ENCODE measurements around the gene PPP2R2B.

Gene PPP2R2B

DNA sequence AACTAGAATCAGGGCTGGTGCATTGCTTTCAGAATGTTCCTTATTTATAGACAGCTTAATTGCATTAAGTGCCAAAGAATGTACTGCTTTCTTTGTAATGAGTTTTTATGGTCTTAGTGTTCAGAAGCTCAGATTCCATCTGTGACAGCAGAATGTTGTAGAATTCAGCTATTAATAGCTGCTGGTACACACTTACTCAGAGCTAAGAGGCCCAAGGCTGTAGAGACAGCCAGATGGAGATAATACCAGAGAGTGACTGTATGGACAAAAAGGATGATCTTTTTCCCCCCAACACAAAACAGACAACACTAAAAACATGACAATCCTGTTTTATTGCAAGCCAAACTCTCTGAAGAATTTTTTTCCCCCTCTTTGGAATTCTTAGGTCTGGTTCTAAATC, 50.2 kb downstream of the PPP2R2B start:
- Histone ChIP-seq H3K36me3 (ENCODE audit: control insufficient read depth in 1 of 2, insufficient read depth in 2 of 2, low read depth in 1 of 2, low read length in 2 of 2) (no peaks in the 10 kb centered on the region), H3K4me1 (ENCODE audit: control insufficient read depth, insufficient read depth, low read depth, low read length) (no peaks in the 10 kb centered on the region), H3K4me2 (ENCODE audit: low read length, poor library complexity, severe bottlenecking) (no peak overlapping the region), H3K79me1 (replicated peaks; ENCODE audit: low read length, poor library complexity, severe bottlenecking) (no peaks in the 10 kb centered on the region), H3K14ac (ENCODE audit: low read length in 2 of 2) (no peak overlapping the region), H2BK120ac (ENCODE audit: low read depth, low read length) (no peak overlapping the region), H3K9ac (ENCODE audit: low read length) (no peak overlapping the region), H3K27me3 (ENCODE audit: control insufficient read depth in 1 of 2, insufficient read depth in 1 of 2, low read length in 2 of 2) (peaks cover 0 to 3% of the 10 kb centered on the region in 2 experiments), H3K27ac (ENCODE audit: low read length, poor library complexity, severe bottlenecking) (no peak overlapping the region), H4K8ac (ENCODE audit: low read length) (no peak overlapping the region), H2BK5ac (ENCODE audit: low read depth, low read length, poor library complexity, severe bottlenecking) (no peak overlapping the region), H3K4ac (ENCODE audit: low read depth in 1 of 2, low read length in 2 of 2) (no peak overlapping the region), H2AK5ac (ENCODE audit: low read length, severe bottlenecking) (no peak overlapping the region), H3K4me3 (ENCODE audit: insufficient read depth in 1 of 2, low read depth in 1 of 2, low read length in 2 of 2) (no peak overlapping the region), H3K23ac (ENCODE audit: low read length in 2 of 2) (no peak overlapping the region), H2AFZ (ENCODE audit: low read depth, low read length) (no peak overlapping the region), H3K18ac (ENCODE audit: low read depth in 1 of 2, low read length in 2 of 2) (no peak overlapping the region), H3K9me3 (ENCODE audit: control insufficient read depth, low read length) (no peaks in the 10 kb centered on the region), H2BK12ac (ENCODE audit: low read length in 2 of 2) (no peak overlapping the region), H4K91ac (ENCODE audit: low read length) (no peak overlapping the region), H2BK15ac (ENCODE audit: low read depth, poor library complexity, severe bottlenecking) (no peak overlapping the region)
- DNase-seq, result peak; percentile 6

DNA sequence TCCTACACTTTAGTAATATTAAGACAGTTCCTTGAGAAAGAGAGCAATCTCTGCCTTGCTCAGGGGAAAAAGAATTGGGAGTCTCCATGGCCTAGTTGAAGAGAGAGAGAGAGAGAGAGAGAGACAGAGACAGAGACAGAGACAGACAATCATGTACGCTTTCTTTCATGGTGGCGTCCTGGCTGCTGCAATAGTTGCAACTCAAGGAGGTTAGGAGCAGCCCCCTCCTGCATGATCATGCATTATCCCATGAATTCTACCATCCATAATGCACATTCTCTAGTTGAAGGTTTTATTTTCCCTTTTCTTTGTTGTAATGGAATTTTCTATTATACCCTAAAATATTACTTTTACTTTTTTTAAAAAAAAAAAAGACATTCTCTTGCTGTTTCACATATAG, 50.7 kb downstream of the PPP2R2B start:
- Histone ChIP-seq H3K9ac (ENCODE audit: low read length) (no peak overlapping the region), H3K18ac (ENCODE audit: low read depth in 1 of 2, low read length in 2 of 2) (no peak overlapping the region), H2BK5ac (ENCODE audit: low read depth, low read length, poor library complexity, severe bottlenecking) (no peak overlapping the region), H3K23ac (ENCODE audit: low read length in 2 of 2) (no peak overlapping the region), H3K79me1 (replicated peaks; ENCODE audit: low read length, poor library complexity, severe bottlenecking) (no peaks in the 10 kb centered on the region), H3K4ac (ENCODE audit: low read depth in 1 of 2, low read length in 2 of 2) (no peak overlapping the region), H3K9me3 (ENCODE audit: control insufficient read depth, low read length) (no peaks in the 10 kb centered on the region), H3K27ac (ENCODE audit: low read length, poor library complexity, severe bottlenecking) (no peak overlapping the region), H3K36me3 (ENCODE audit: control insufficient read depth in 1 of 2, insufficient read depth in 2 of 2, low read depth in 1 of 2, low read length in 2 of 2) (no peaks in the 10 kb centered on the region), H3K27me3 (ENCODE audit: control insufficient read depth in 1 of 2, insufficient read depth in 1 of 2, low read length in 2 of 2) (peaks cover 0 to 3% of the 10 kb centered on the region in 2 experiments), H3K4me2 (ENCODE audit: low read length, poor library complexity, severe bottlenecking) (no peak overlapping the region), H4K8ac (ENCODE audit: low read length) (no peak overlapping the region), H2AK5ac (ENCODE audit: low read length, severe bottlenecking) (no peak overlapping the region), H2BK15ac (ENCODE audit: low read depth, poor library complexity, severe bottlenecking) (no peak overlapping the region), H2AFZ (ENCODE audit: low read depth, low read length) (no peak overlapping the region), H3K14ac (ENCODE audit: low read length in 2 of 2) (no peak overlapping the region), H2BK120ac (ENCODE audit: low read depth, low read length) (no peak overlapping the region), H3K4me1 (ENCODE audit: control insufficient read depth, insufficient read depth, low read depth, low read length) (no peaks in the 10 kb centered on the region), H4K91ac (ENCODE audit: low read length) (no peak overlapping the region), H3K4me3 (ENCODE audit: insufficient read depth in 1 of 2, low read depth in 1 of 2, low read length in 2 of 2) (no peak overlapping the region), H2BK12ac (ENCODE audit: low read length in 2 of 2) (no peak overlapping the region)
- DNase-seq, result no peak
- 100% methylated on average over 1 of the region's 2 CpGs for WGBS

DNA sequence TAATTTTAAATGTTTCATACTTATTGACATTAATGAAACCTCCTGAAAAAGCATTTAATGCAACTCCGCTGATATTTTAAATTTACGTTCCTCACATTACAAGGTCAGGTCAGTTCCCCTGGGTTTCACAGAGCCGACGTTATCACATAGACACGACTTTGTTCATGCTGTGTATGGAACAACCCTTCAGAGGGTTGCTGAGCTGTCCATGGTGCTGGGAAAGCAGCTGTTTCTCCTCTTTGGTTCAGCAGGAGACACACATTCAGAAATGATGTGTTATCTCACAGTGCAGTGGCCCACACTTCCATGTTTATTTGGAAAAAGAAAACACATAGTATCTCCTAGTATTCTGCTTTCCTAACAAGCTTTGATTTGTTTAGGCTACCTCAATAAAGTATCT, 53.5 kb downstream of the PPP2R2B start:
- Histone ChIP-seq H2BK15ac (ENCODE audit: low read depth, poor library complexity, severe bottlenecking) (no peak overlapping the region), H3K4me2 (ENCODE audit: low read length, poor library complexity, severe bottlenecking) (no peak overlapping the region), H3K4me3 (ENCODE audit: insufficient read depth in 1 of 2, low read depth in 1 of 2, low read length in 2 of 2) (no peak overlapping the region), H3K4me1 (ENCODE audit: control insufficient read depth, insufficient read depth, low read depth, low read length) (peaks cover 1% of the 10 kb centered on the region), H2AK5ac (ENCODE audit: low read length, severe bottlenecking) (no peak overlapping the region), H4K91ac (ENCODE audit: low read length) (no peak overlapping the region), H3K79me1 (replicated peaks; ENCODE audit: low read length, poor library complexity, severe bottlenecking) (no peaks in the 10 kb centered on the region), H3K9me3 (ENCODE audit: control insufficient read depth, low read length) (no peaks in the 10 kb centered on the region), H2BK12ac (ENCODE audit: low read length in 2 of 2) (no peak overlapping the region), H3K23ac (ENCODE audit: low read length in 2 of 2) (no peak overlapping the region), H3K27ac (ENCODE audit: low read length, poor library complexity, severe bottlenecking) (no peak overlapping the region), H4K8ac (ENCODE audit: low read length) (no peak overlapping the region), H2BK5ac (ENCODE audit: low read depth, low read length, poor library complexity, severe bottlenecking) (no peak overlapping the region), H2AFZ (ENCODE audit: low read depth, low read length) (no peak overlapping the region), H3K18ac (ENCODE audit: low read depth in 1 of 2, low read length in 2 of 2) (no peak overlapping the region), H3K36me3 (ENCODE audit: control insufficient read depth in 1 of 2, insufficient read depth in 2 of 2, low read depth in 1 of 2, low read length in 2 of 2) (no peaks in the 10 kb centered on the region), H3K14ac (ENCODE audit: low read length in 2 of 2) (no peak overlapping the region), H2BK120ac (ENCODE audit: low read depth, low read length) (no peak overlapping the region), H3K4ac (ENCODE audit: low read depth in 1 of 2, low read length in 2 of 2) (no peak overlapping the region), H3K9ac (ENCODE audit: low read length) (no peak overlapping the region), H3K27me3 (ENCODE audit: control insufficient read depth in 1 of 2, insufficient read depth in 1 of 2, low read length in 2 of 2) (peaks cover 0 to 3% of the 10 kb centered on the region in 2 experiments)
- WGBS, result 41% methylated on average over 5 of the region's 5 CpGs
- DNase-seq, result peak; percentile 38

DNA sequence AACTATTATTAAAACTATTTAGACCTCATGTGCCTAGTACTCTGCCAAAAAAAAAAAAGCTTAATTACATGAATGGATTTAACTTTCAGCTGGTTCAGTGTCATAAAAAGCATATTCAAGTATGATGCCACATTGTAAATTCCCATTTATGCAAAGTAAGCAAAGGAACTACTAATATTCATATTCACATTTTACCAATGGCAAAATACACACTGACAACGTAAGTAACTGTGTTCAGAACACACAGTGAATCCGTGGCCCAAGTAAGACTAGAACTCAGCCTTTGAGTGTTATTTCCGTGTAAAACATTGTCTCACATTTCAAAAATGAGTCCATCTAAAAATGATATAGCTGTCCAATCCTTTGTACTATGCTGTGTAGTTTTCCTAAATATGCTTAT, 56.8 kb downstream of the PPP2R2B start:
- H2BK12ac ChIP-seq (ENCODE audit: low read length in 2 of 2), result no peak overlapping the region
- H3K36me3 ChIP-seq (ENCODE audit: control insufficient read depth in 1 of 2, insufficient read depth in 2 of 2, low read depth in 1 of 2, low read length in 2 of 2), result no peaks in the 10 kb centered on the region
- H3K23ac ChIP-seq (ENCODE audit: low read length in 2 of 2), result no peak overlapping the region
- H3K9ac ChIP-seq (ENCODE audit: low read length), result no peak overlapping the region
- whole genome bisulfite sequencing, result 85% methylated on average over 3 of the region's 3 CpGs
- no peak overlapping the region for H2BK15ac ChIP-seq (ENCODE audit: low read depth, poor library complexity, severe bottlenecking)
- H2BK5ac ChIP-seq (ENCODE audit: low read depth, low read length, poor library complexity, severe bottlenecking), result no peak overlapping the region
- H4K91ac ChIP-seq (ENCODE audit: low read length), result no peak overlapping the region
- H2BK120ac ChIP-seq (ENCODE audit: low read depth, low read length), result no peak overlapping the region
- H3K9me3 ChIP-seq (ENCODE audit: control insufficient read depth, low read length), result no peaks in the 10 kb centered on the region
- no peak overlapping the region for H3K4me3 ChIP-seq (ENCODE audit: insufficient read depth in 1 of 2, low read depth in 1 of 2, low read length in 2 of 2)
- H3K18ac ChIP-seq (ENCODE audit: low read depth in 1 of 2, low read length in 2 of 2), result no peak overlapping the region
- no peak overlapping the region for H4K8ac ChIP-seq (ENCODE audit: low read length)
- peaks cover 1% of the 10 kb centered on the region for H3K4me1 ChIP-seq (ENCODE audit: control insufficient read depth, insufficient read depth, low read depth, low read length)
- H3K27me3 ChIP-seq (ENCODE audit: control insufficient read depth in 1 of 2, insufficient read depth in 1 of 2, low read length in 2 of 2), result peaks cover 0 to 3% of the 10 kb centered on the region in 2 experiments
- no peaks in the 10 kb centered on the region for H3K79me1 ChIP-seq (replicated peaks; ENCODE audit: low read length, poor library complexity, severe bottlenecking)
- no peak overlapping the region for H2AFZ ChIP-seq (ENCODE audit: low read depth, low read length)
- H3K27ac ChIP-seq (ENCODE audit: low read length, poor library complexity, severe bottlenecking), result no peak overlapping the region
- DNase-seq, result no peak
- no peak overlapping the region for H3K4me2 ChIP-seq (ENCODE audit: low read length, poor library complexity, severe bottlenecking)
- H3K4ac ChIP-seq (ENCODE audit: low read depth in 1 of 2, low read length in 2 of 2), result no peak overlapping the region
- no peak overlapping the region for H3K14ac ChIP-seq (ENCODE audit: low read length in 2 of 2)
- H2AK5ac ChIP-seq (ENCODE audit: low read length, severe bottlenecking), result no peak overlapping the region

Measured in mesenchymal stem cell (in vitro differentiated cells and primary cell).